HG03432 (cell line): ENCODE results near the gene SLC43A1.
"Not testable (repeated sequence)": the region's sequence is repeated elsewhere in the genome, so short reads cannot be mapped to it uniquely, and the experiment has no call there.

Experiments
- ATAC-seq: cut with Tn5 transposase; IDR thresholded peaks from one replicate; pipeline ENCODE4 v1.9.1; 2021; ENCODE audit warnings: mild to moderate bottlenecking, moderate library complexity; ENCODE audit not compliant: unreplicated experiment

The SLC43A1 gene

GRCh38 chr11:57461841-57462489 is 53.5 kb downstream of the SLC43A1 start:
- no peak for ATAC-seq

DNA sequence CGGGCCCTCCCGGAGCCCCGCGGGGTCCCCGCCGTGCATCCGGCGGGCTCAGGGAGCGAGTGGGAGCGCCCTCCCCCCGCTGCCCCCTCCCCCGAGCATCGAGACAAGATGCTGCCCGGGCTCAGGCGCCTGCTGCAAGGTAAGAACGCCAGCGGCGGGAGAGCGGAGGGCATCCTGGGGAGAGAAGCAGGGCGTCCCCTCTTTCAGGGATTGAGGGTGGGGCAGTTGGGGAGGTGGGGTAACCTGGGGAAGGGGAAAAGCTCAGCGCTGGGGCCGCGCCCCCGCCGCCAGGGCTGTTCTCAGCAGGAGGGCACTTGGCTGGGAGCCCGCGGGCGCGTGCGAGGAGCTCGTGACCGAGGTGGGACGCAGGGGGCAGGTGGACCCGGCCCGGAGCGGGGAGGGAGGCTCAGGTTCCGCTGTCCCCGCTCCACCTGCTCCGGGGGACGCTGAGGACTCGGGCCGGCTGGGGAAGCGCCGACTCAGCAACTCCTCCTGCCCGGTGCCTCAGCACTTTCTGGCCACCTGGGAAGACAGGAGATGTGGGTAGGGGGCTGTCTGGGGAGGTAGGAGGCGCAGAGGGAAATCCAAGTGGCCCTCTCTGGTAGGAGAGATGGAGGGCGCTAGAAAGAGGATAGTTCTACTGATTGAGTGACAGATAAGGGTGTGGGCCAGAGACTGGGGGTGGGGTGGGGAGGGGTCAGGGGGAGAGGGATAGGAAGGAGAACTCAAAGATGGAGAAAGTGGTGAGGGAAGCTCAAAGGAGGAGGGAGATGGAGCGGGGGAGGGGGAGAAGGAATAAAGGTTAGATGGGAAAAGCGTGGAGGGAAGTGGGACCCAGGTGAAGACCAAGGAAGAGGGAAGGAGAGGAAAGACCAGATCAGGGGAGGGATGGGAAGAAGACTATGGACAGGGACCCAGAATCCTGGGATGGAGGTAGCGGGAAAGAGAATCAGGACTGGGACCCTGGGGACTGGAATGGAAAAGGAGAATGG is 54.4 kb downstream of the SLC43A1 start:
- ATAC-seq: no peak

DNA sequence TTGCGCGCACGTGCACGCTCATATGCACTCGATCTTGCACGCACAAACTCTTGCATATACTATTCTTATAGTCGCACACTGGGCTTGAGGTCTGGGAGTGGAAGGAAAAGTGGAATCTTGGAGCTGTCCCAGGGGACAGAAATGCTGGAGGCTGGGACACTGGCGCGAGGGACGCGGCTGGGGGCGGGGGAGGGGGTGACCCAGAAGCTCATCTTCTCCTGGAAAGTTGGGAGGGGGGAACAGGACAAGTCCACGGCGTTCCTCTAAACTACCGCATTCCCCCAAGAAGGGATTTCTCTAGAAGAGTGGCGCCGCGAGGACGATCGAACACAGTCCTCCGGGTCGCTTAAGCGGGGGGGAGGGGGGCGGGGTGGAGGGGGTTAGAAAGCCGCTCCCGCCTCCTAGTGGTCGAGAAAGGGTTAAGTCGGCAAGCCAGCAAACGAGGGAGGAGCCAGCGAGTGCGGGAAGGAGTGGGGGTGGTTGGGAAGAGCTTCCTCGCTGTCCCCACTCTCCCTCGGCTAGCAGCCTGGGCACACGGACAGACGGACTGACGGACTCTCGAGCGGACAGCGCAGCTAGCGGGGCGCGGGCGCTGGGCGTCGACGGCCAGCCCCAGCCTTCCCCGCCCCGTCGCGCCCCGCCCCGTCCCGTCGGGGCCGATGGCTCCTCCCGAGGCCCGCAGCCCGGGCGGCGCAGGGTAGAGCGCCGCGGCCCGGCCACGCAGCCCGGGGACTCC is 55.3 kb downstream of the SLC43A1 start, which contains the start of gene RTN4RL2:
RTN4RL2 (plus strand) TSS at position 507 of the 736 bp plus-strand sequence. CDS start 338 bp downstream, outside the sequence.
- ATAC-seq: peak; percentile 49

GRCh38 chr11:57459164-57460021 is 56.1 kb downstream of the SLC43A1 start:
- ATAC-seq: no peak

DNA sequence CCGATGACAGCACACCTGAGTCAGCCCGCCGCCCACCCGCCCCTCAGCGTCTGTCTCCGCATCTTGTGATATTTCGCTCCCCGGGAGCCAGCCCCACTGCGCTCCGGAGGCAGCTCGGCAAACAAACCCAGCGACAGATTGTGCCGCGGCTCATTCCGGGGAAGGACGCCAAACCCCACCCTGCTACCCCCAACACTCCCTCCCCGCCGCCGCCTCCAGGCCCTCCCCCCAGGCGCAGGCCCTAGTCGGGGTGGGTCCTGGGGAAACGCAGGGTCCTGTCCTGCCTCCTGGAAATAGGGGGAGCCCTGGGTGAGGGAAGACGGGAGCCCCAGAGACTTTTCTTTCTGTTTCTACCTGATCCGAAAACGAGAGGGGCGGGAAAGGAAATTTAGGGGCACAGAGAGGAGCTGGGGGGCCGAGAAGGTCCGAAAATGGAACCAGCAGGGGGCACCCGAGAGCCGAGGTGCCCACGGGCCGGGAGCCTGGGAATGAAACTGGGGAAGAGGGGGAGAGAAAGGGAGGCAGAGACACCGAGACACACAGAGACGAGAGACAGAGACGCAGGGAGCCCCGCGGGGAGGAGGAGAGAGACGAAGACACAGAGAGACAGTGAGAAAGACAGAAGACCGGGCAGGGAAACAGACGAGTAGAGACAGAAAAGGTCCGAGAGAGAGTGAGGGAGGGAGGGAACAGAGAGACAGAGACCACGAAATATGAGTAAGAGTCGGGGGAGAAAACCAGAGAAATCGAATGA is 56.9 kb downstream of the SLC43A1 start:
- ATAC-seq: peak; percentile 28

DNA sequence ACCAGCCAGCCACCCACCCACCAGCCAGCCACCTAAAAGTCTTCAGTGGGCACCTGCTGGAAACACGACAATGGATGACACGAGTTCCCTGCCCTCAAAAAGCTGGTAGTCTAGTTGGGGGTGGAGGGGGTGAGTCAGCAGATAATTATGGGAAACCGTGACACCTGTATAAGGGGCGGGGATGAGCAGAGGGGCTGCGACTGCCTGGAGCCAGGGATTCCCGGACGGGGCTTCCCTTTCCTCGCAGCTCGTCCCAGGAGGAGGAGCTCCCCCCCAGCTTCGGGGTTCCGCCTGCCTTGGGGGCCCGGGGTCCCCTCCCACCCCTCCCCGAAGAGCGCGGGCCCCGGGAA is 57.5 kb downstream of the SLC43A1 start:
- ATAC-seq: no peak

DNA sequence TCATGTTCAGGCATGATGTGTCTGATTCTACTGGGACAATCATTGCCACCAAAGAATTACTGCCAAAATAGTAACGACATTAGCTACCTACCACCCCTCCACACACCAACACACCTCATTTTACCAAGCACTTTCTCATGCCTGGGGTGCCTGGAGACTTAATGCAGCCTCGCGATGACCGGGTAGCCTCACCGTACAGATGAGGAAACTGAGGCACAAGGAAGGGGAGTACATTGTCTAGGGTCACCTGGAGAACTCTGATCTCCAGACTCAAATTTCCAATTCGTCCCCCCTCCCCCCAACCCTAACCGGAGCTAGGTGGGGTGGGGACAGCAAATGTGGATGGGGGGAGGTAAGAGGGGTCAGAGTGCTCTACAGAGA is 57.9 kb downstream of the SLC43A1 start:
- peak; percentile 32 for ATAC-seq

DNA sequence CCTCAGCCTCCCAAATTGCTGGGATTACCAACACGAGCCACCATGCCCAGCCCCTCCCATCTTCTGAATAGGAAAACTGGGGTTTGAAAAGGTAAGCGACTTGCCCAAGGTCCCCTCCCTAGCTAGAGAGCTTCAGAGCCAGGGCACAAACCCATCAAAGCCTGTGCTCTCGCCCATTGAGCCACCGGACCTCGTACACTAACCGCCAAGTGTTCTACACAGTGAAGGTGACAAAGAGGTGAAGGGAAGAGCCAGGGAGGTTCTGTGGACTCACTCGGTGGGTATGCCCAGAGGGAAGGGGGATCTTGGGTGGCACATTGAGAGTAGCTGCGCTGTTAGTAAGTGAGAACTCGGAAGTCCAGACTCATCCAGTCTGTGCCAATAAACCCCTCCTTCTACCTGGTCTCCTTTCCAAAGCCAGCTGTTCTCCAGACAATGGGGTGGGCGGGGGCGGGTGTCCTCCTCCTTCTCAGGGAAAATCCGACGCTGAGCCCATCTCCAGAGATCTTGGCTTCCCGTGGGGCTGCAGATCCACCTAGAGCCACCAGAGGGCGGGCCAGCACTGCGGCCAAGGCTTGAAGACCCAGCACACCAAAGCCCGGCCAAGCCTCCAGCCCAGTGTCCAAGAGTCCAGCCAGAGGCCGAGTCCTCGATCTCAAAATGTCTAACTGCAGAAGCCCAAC is 58.4 kb downstream of the SLC43A1 start:
- peak; percentile 68 for ATAC-seq

DNA sequence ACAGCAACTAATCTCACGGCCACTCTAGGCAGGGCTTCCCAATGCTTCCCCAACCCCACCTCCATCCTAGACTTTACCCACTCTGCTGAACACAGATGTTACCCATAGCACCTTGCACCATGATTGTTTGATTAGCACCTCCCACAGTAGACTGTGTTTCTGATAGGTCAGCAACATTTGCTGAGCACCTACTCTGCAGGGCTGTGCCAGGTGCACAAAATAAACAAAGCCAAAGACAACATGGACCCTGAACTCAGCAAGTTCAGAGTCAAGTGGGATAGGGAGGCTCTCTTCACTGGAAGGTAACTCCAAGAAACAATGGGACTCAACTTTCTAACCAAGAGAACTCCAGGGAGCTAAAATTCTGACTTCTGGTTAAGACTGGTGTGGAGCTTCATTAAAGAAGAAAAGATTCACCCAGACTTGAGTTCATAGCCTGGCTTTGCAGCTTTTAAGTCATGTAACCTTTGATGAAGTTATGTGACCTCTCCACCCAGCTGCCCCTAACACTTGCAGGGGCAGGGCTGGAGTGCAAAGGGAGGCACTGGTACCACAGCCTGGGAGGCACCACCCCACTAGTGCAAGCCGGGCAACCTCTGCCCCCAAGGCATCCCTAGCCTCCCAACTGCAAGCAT is 61.8 kb downstream of the SLC43A1 start:
- ATAC-seq: no peak

- ATAC-seq: no peak
Observed at GRCh38 chr11:57446055-57446454, 69.4 kb downstream of the SLC43A1 start.

DNA sequence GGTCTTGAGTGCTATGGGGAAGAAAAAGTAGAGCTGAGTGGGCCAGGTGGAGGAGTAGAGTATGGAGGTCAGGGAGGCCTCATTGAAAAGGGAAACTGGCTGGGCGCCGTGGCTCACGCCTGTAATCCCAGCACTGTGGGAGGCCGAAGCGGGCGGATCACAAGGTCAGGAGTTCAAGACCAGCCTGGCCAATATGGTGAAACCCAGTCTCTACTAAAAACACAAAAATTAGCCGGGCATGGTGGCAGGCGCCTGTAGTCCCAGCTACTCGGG is 70.4 kb downstream of the SLC43A1 start:
- not testable (repeated sequence) for ATAC-seq

DNA sequence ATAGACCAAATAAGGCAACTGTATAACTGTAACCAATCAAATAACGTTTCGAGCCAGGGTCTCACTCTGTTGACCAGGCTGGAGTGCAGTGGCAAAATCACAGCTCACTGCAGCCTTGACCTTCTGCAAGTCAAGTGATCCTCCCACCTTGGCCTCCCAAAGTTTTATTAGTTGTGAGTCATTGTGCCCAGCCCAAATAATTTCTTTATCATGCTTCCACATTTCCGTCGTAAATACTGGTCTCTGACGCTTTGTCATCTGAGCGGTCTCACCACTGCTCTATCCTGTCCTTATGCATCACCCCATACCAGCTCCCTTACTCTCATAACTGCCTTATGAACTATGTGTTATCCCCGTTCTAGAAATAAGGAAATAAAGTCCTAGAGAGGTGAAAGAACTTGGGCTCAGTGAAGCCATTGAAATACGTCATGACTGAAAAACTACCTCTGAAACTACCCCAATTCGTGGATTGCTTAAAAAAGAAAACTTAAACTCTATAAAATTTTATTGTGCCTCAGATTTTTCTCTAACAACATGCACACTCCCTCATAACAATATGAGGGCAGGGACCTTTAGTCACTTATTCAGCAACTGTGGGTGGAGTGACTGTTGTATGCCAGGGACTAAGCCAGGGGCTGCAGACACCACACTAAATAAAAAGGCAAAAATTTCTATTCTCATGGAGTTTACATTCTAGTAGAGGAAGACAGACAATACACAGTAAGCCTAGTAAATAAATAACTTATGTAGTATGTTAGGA is 71.0 kb downstream of the SLC43A1 start:
- ATAC-seq: no peak

- no peak for ATAC-seq
Observed at GRCh38 chr11:57440744-57441414, 74.6 kb downstream of the SLC43A1 start.

DNA sequence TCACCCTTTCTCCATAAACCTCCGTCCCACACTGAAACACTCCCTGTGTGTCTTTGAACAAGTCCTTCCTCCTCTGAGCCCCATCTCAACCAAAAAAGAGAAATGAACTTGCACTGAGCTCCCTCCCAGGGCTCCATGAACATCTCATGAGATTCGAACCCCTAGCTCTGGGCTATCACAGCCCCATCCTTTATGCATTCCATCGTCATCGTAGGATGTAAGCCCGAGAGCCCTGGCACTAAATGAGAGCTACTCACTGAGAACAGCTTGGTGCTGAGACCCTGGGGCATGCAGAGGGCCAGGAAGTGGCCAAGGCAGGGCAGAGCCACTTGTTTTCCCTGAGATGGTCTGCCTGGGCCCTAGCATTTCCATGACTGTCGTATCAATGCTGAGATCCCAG is 75.7 kb downstream of the SLC43A1 start:
- no peak for ATAC-seq

GRCh38 chr11:57438345-57439285 is 76.9 kb downstream of the SLC43A1 start:
- ATAC-seq: no peak

DNA sequence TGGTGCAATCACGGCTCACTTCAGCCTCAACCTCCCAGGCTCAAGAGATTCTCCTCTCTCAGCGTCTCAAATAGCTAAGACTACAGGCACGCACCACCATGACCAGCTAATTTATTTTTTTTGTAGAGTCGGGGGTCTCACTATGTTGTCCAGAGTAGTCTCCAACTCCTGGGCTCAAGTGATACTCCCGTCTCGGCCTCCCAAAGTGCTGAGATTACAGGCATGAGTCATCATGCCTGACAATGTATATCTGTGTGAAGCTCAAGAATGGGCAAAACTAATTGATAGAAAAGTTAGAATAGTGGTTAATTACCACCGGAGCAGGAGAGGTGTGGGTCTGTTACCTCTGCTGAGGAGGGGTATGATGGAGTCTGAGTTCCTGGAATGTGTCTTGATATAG is 79.5 kb downstream of the SLC43A1 start:
- ATAC-seq: no peak
